ENCODE results near the gene PMM2.

Gene PMM2

GRCh38 chr16:8768283-8768682, 29.4 kb upstream of the PMM2 start:
- TF ChIP-seq CTCF (conservative IDR thresholded peaks at IDR 0.05): no peak
- no peak overlapping the region for H3K27ac ChIP-seq

- H3K27ac ChIP-seq: no peak overlapping the region
- no peak for TF ChIP-seq CTCF (conservative IDR thresholded peaks at IDR 0.05)
Measured at GRCh38 chr16:8768692-8769091, 28.9 kb upstream of the PMM2 start.

- TF ChIP-seq CTCF (conservative IDR thresholded peaks at IDR 0.05): no peak
- no peak overlapping the region for H3K27ac ChIP-seq
Measured at GRCh38 chr16:8773537-8773936, 24.1 kb upstream of the PMM2 start.

DNA sequence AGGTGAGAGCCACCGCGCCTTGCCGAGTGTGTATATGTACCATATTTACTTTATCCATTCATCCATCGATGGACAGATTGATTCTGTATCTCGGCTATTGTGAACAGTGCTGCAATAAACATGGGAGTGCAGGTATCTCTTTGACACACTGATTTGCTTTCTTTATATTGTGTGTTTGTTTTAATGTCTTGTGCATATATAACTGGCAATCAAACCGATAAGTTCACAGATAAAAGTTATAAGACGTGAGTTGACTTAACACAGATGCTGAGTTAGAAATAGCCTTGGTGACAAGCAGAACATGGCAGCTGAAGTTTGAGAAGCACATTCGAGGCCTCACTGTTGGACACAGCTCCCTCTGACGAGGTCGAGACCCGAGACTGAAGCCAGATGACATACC, 23.4 kb upstream of the PMM2 start:
- H3K27ac ChIP-seq: peak overlapping the region; percentile 20; the same call in 1 of the 2 replicates
- no peak for TF ChIP-seq CTCF (conservative IDR thresholded peaks at IDR 0.05)

- TF ChIP-seq CTCF (conservative IDR thresholded peaks at IDR 0.05): no peak
- no peak overlapping the region for H3K27ac ChIP-seq
Measured at GRCh38 chr16:8775359-8775758, 22.3 kb upstream of the PMM2 start.

- TF ChIP-seq CTCF (conservative IDR thresholded peaks at IDR 0.05): no peak
- no peak overlapping the region for H3K27ac ChIP-seq
Measured at GRCh38 chr16:8776129-8776584, 21.5 kb upstream of the PMM2 start.

DNA sequence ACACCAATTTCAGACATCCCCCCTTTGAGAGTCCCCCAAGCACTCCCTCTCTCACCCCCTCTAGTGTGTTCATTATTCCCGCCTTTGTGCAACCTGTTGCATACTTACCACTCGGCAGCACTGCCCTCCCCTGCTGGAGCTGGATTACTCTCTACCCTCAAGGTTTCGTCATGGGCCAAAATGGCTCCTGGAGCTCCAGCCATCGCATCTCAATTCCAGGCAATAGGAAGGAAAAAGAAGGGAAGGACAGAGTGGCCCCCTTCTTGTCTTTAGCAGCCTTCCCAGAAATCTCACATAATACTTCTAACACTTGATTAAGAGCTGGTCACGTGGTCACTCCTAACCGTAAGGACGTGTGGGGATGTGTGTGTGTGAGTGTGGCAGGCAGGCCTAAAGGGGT, 20.4 kb upstream of the PMM2 start:
- no peak overlapping the region for H3K27ac ChIP-seq
- no peak for TF ChIP-seq CTCF (conservative IDR thresholded peaks at IDR 0.05)

DNA sequence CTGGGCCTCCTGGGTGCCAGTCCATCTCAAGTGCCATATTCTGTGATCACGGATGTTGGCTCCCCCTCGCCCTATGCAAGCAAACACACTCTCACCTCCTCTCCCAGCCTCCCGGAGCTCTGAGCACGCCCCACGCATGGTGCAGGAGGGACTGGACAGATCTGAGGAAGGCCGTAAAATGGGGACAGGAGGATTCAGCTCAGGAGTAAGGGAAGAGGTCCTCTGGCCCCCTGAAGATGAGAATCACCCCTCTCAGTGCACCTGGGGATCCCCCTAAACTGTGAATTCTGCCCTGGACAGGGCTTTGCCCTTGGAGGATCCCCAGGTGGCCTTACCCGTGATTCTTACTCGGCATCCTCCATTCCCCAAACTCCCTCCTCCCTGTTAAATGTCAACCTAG, 15.8 kb upstream of the PMM2 start:
- TF ChIP-seq CTCF (conservative IDR thresholded peaks at IDR 0.05): no peak

More for the DNA sequence above, 15.8 kb upstream of the PMM2 start:
- no peak overlapping the region for H3K27ac ChIP-seq

Data from VCaP (cell line).